ENCODE measurements around the gene SGCB. TPM values are rescaled to one million over a fixed set of nuclear protein-coding genes. Genes with fewer than 3 reads are reported as not detected.

Gene SGCB
- total and polyA plus RNA-seq, 2 of the 4 experiments (the other 2 are of a cell fraction) = 16.3 to 24.0 TPM

DNA sequence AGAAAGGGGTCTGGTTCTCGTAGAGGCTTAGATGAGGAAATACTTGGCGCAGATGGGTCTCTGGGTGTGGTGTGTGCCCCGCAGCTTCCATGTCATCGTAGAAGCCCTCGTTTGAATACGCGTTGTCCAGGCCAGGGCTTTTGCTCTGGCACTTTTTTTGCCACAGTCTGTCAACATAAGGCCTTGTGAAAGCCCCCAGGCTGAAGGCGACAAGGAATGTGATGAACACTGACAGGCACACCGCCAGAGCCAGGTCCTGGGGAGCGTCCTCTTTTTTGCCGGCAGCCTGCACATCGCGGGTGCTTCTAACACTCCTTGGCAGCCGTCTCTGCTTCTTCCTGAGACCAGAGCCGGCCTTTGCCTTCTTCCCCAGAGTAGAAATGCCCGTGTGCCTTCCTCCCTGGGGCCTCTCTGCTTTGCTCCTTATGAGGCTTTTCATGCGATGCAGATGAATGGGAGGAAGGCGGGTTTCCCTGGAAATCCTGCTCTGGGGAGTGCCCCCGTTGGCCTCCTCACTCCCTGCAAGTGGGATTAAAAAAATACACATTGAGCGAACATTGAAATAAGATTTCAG lies 42.4 kb downstream of the SGCB start:
- Histone ChIP-seq H3K23ac (ENCODE audit: low read depth, low read length) (no peak overlapping the region), H2AFZ (replicated peaks; ENCODE audit: low read length, poor library complexity) (peak overlapping the region; percentile 24), H4K91ac (ENCODE audit: insufficient read depth, low read depth, low read length) (no peak overlapping the region), H3K79me1 (ENCODE audit: low read depth in 1 of 2, low read length in 2 of 2) (no peaks in the 10 kb centered on the region), H3K9ac (ENCODE audit: low read depth, low read length) (no peak overlapping the region), H2BK5ac (ENCODE audit: low read depth, low read length, poor library complexity, severe bottlenecking) (no peak overlapping the region), H3K4ac (ENCODE audit: low read depth, low read length) (no peak overlapping the region), H3K4me3 (ENCODE audit: insufficient read depth, low read depth, low read length) (no peak overlapping the region), H2BK20ac (ENCODE audit: low read depth, low read length) (no peak overlapping the region), H4K5ac (ENCODE audit: low read depth, low read length) (no peak overlapping the region), H3K9me1 (ENCODE audit: insufficient read depth, low read length) (no peaks in the 10 kb centered on the region), H3K27me3 (ENCODE audit: control insufficient read depth, insufficient read depth, low read length) (peaks cover 2% of the 10 kb centered on the region; the same call in 1 of the 2 replicates), H2BK120ac (ENCODE audit: low read depth, low read length) (no peak overlapping the region), H2AK5ac (ENCODE audit: low read depth, low read length) (no peak overlapping the region), H4K20me1 (ENCODE audit: insufficient read depth, low read length) (no peaks in the 10 kb centered on the region), H3K36me3 (ENCODE audit: control insufficient read depth, insufficient read depth, low read length) (no peaks in the 10 kb centered on the region), H3K56ac (ENCODE audit: extremely low read depth, insufficient read depth, low read length) (no peak overlapping the region), H2BK15ac (ENCODE audit: low read depth, low read length) (no peak overlapping the region), H2AK9ac (replicated peaks; ENCODE audit: low read depth, low read length, poor library complexity) (no peak overlapping the region), H3K14ac (replicated peaks; ENCODE audit: low read depth, low read length) (no peak overlapping the region), H3K4me2 (ENCODE audit: low read depth, low read length) (no peak overlapping the region), H4K8ac (ENCODE audit: low read depth in 2 of 2, low read length in 2 of 2) (no peak overlapping the region), H3K18ac (ENCODE audit: low read depth, low read length) (no peak overlapping the region), H3K9me3 (ENCODE audit: control insufficient read depth, insufficient read depth, low read length) (no peaks in the 10 kb centered on the region), H3K27ac (ENCODE audit: insufficient read depth, low read length) (no peak overlapping the region), H3K4me1 (ENCODE audit: control insufficient read depth, insufficient read depth, low read length) (no peaks in the 10 kb centered on the region)
- in situ Hi-C loops (cut with MboI; ENCODE audit: low sequenced_read_pairs) (no loop called here), intact Hi-C loops (cut with micrococcal nuclease) (loop anchor here (10.0 kb wide), 1 partner anchor 59 kb away; the partner anchor contains the start of gene SPATA18), dilution Hi-C loops (cut with HindIII; ENCODE audit: low sequenced_read_pairs, unreplicated experiment) (no loop called here)
- POLR2A ChIA-PET (ENCODE audit: unreplicated experiment) = no interaction called here
- ATAC-seq (ENCODE audit: low read depth) (no peak), DNase-seq (no peak)
- CTCF ChIA-PET = no interaction called here
- WGBS, 2 experiments (ENCODE audit: extremely low coverage in 2 of 2, insufficient read length in 1 of 2) = 69% methylated on average over 9 of the region's 20 CpGs; no CpG with 5 or more reads in 1 of the 2 experiments
- BruUV-seq (replicated peaks) = no TSS peak
- TF ChIP-seq RAD21 (IDR thresholded peaks at IDR 0.05; ENCODE audit: low read length) = no peak
- TF ChIP-seq CHD1 (IDR thresholded peaks at IDR 0.05; ENCODE audit: low read depth, low read length) = no peak
- TF ChIP-seq SMC3 (IDR thresholded peaks at IDR 0.05; ENCODE audit: low read depth, low read length) = no peak
- TF ChIP-seq CEBPB (IDR thresholded peaks at IDR 0.05; ENCODE audit: low read depth, low read length) = no peak
- TF ChIP-seq, protein P1, sequence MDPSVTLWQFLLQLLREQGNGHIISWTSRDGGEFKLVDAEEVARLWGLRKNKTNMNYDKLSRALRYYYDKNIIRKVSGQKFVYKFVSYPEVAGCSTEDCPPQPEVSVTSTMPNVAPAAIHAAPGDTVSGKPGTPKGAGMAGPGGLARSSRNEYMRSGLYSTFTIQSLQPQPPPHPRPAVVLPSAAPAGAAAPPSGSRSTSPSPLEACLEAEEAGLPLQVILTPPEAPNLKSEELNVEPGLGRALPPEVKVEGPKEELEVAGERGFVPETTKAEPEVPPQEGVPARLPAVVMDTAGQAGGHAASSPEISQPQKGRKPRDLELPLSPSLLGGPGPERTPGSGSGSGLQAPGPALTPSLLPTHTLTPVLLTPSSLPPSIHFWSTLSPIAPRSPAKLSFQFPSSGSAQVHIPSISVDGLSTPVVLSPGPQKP (IDR thresholded peaks at IDR 0.05; ENCODE audit: borderline replicate concordance, low read depth, low read length) = no peak
- TF ChIP-seq BHLHE40 (IDR thresholded peaks at IDR 0.05; ENCODE audit: low read depth, low read length) = no peak
- no peak for TF ChIP-seq RFX5 (IDR thresholded peaks at IDR 0.05; ENCODE audit: low read depth, low read length)
- TF ChIP-seq MAFK (IDR thresholded peaks at IDR 0.05; ENCODE audit: low read depth, low read length) = no peak
- no peak for TF ChIP-seq NFE2L2 (IDR thresholded peaks at IDR 0.05; ENCODE audit: low read depth, low read length)
- TF ChIP-seq POLR2A (IDR thresholded peaks at IDR 0.05; ENCODE audit: low read depth, low read length) = no peak
- no peak for TF ChIP-seq MXI1 (IDR thresholded peaks at IDR 0.05; ENCODE audit: borderline replicate concordance, low read depth, low read length)
- no peak for TF ChIP-seq FOS (IDR thresholded peaks at IDR 0.05; ENCODE audit: low read depth, low read length)
- TF ChIP-seq, protein P2, sequence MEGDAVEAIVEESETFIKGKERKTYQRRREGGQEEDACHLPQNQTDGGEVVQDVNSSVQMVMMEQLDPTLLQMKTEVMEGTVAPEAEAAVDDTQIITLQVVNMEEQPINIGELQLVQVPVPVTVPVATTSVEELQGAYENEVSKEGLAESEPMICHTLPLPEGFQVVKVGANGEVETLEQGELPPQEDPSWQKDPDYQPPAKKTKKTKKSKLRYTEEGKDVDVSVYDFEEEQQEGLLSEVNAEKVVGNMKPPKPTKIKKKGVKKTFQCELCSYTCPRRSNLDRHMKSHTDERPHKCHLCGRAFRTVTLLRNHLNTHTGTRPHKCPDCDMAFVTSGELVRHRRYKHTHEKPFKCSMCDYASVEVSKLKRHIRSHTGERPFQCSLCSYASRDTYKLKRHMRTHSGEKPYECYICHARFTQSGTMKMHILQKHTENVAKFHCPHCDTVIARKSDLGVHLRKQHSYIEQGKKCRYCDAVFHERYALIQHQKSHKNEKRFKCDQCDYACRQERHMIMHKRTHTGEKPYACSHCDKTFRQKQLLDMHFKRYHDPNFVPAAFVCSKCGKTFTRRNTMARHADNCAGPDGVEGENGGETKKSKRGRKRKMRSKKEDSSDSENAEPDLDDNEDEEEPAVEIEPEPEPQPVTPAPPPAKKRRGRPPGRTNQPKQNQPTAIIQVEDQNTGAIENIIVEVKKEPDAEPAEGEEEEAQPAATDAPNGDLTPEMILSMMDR (conservative IDR thresholded peaks at IDR 0.05; ENCODE audit: low read depth, low read length) = no peak
- no peak for TF ChIP-seq RCOR1 (IDR thresholded peaks at IDR 0.05; ENCODE audit: insufficient replicate concordance, low read length)
- TF ChIP-seq, protein P3, sequence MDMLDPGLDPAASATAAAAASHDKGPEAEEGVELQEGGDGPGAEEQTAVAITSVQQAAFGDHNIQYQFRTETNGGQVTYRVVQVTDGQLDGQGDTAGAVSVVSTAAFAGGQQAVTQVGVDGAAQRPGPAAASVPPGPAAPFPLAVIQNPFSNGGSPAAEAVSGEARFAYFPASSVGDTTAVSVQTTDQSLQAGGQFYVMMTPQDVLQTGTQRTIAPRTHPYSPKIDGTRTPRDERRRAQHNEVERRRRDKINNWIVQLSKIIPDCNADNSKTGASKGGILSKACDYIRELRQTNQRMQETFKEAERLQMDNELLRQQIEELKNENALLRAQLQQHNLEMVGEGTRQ (IDR thresholded peaks at IDR 0.05; ENCODE audit: low read depth, low read length) = no peak
- TF ChIP-seq MAZ (IDR thresholded peaks at IDR 0.05; ENCODE audit: borderline replicate concordance, low read depth, low read length) = no peak

Data from IMR-90 (cell line).